ENCODE data around the gene ARV1. TPM values are rescaled to one million over a fixed set of nuclear protein-coding genes. Genes with fewer than 3 reads are reported as not detected.
"Not testable (repeated sequence)": the region's sequence is repeated elsewhere in the genome, so short reads cannot be mapped to it uniquely, and the experiment has no call there.

Gene ARV1
- total RNA-seq, 1 donor from 2014 or later = 10.6 TPM

- Mint-ChIP-seq H3K27me3 (ENCODE audit: low read depth) (peaks cover 50% of the 10 kb centered on the region), H3K4me3 (no peak overlapping the region), H3K36me3 (no peaks in the 10 kb centered on the region), H3K4me1 (no peaks in the 10 kb centered on the region), H3K9me3 (peaks cover 21% of the 10 kb centered on the region), H3K27ac (no peak overlapping the region)
- DNase-seq (ENCODE audit: low spot score in 2 of 2, unreplicated experiment in 2 of 2) = no peak
- no peak for TF ChIP-seq CTCF (IDR thresholded peaks at IDR 0.05; ENCODE audit: unreplicated experiment)
Measured at GRCh38 chr1:231046730-231047395, 68.0 kb downstream of the ARV1 start.

DNA sequence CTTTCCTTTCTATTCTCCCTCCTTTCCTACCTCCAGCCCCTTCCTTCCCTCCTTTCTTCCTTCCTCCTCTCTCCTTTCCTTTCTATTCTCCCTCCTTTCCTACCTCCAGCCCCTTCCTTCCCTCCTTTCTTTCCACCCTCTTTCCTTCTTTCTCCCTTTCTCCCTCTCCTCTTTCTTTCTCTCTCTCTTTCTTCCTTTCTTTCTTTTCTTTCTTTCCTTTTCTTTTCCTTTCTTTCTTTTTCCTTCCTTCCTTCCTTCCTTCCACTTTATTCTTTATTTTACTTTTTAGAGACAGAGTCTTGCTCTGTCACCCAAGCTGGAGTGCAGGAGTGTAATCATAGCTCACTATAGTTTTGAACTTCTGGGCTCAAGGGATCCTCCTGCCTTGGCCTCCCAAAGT, 68.6 kb downstream of the ARV1 start:
- H3K27ac Mint-ChIP-seq = not testable (repeated sequence)
- peaks cover 50% of the 10 kb centered on the region for H3K27me3 Mint-ChIP-seq (ENCODE audit: low read depth)

GRCh38 chr1:231048419-231048818, 69.5 kb downstream of the ARV1 start:
- peaks cover 50% of the 10 kb centered on the region for H3K27me3 Mint-ChIP-seq (ENCODE audit: low read depth)
- H3K9me3 Mint-ChIP-seq = peaks cover 18% of the 10 kb centered on the region
- H3K27ac Mint-ChIP-seq; DNase-seq (ENCODE audit: low spot score in 2 of 2, unreplicated experiment in 2 of 2); H3K4me3 Mint-ChIP-seq; H3K4me1 Mint-ChIP-seq; H3K36me3 Mint-ChIP-seq: not testable (repeated sequence)

More for the DNA sequence above, 68.6 kb downstream of the ARV1 start:
- DNase-seq (ENCODE audit: low spot score in 2 of 2, unreplicated experiment in 2 of 2); H3K4me1 Mint-ChIP-seq; H3K36me3 Mint-ChIP-seq; H3K4me3 Mint-ChIP-seq: not testable (repeated sequence)
- peaks cover 21% of the 10 kb centered on the region for H3K9me3 Mint-ChIP-seq

DNA sequence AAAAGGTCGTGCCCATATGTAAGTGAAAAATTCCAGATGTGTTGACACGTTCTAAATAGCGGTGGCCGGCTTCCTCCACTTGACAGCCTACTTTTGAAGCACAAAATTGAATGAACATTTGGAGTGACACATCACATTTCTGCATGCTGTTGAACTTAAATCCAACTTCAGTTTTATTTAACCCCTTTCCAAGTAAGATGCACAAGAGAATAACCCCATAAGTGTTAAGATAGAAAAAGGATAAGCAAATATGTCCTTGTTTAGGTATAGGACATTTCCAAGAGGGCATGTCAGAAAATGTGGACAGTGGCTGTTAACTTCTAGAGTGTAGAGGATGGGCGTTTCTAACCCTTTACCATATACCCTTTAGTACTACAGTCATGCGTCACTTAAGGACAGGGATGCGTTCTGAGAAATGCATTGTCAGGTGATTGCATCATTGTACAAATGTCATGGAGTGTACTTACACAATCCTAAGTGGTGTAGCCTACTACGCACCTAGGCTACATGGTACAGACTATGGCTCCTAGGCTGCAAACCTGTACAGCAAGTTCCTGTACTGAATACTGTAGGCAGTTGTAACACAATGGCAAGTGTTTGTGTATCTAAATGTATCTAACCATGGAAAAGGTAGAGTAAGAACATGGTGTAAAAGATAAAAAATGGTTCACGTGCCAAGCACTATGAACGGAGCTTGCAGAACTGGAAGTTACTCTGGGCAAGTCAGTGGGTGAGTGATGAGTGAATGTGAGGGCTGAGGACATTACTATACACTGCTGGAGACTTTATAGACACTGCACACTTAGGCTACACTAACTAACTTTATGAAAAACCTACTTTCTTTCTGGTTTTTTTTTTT, 70.5 kb downstream of the ARV1 start:
- H3K27ac Mint-ChIP-seq = no peak overlapping the region
- H3K4me1 Mint-ChIP-seq = peaks cover 14% of the 10 kb centered on the region
- no peak for DNase-seq (ENCODE audit: low spot score in 2 of 2, unreplicated experiment in 2 of 2)
- no peaks in the 10 kb centered on the region for H3K36me3 Mint-ChIP-seq
- peaks cover 14% of the 10 kb centered on the region for H3K9me3 Mint-ChIP-seq
- peaks cover 47% of the 10 kb centered on the region for H3K27me3 Mint-ChIP-seq (ENCODE audit: low read depth)
- no peak for TF ChIP-seq CTCF (IDR thresholded peaks at IDR 0.05; ENCODE audit: unreplicated experiment)
- no peak overlapping the region for H3K4me3 Mint-ChIP-seq

Other genes starting within 250 kb of the ARV1 start
- 0.44 to 0.78 TPM (median 0.77 TPM) in 3 replicates for gene CAPN9, start 231.7 kb upstream of the ARV1 start, total RNA-seq
- 143 to 151 TPM (median 149 TPM) in 3 replicates for gene C1orf198, start 110.6 kb upstream of the ARV1 start, total RNA-seq
- gene TTC13, start 233 bp upstream of the ARV1 start, total RNA-seq = 15.5 to 16.2 TPM (median 15.6 TPM) in 3 replicates
- 11.8 to 14.6 TPM (median 14.2 TPM) in 3 replicates for gene FAM89A, start 61.2 kb downstream of the ARV1 start, total RNA-seq
- gene TRIM67, start 183.0 kb downstream of the ARV1 start, total RNA-seq = 0.04 to 0.09 TPM (median 0.07 TPM) in 3 replicates